ENCODE results near the gene ST6GALNAC3. TPM values are rescaled to one million over a fixed set of nuclear protein-coding genes. Genes with fewer than 3 reads are reported as not detected.

ST6GALNAC3 gene
- total RNA-seq, 1 experiment from 2014 or later: not detected

DNA sequence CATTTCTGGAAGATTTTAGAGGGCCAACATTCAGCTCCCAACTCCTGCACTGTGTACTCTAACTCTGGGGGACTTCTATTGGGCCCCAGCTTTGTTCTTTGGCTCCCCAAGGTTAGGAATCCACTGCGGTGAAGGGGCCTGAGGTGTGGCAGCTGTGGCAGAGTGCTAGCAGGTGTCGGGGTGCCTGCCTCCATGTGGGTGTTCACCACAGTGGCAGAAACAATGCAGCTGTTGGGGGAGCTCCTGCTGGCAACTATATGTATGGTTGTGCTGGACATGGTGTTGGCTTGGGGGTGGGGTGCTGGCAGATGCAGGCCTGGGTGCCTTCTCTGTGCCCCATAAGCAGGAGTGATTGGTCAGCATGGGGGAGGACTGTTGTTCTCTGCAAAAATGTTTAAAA, 95.5 kb downstream of the ST6GALNAC3 start:
- no peak for DNase-seq (ENCODE audit: low spot score)
- in situ Hi-C loops (cut with HindIII; ENCODE audit: low sequenced_read_pairs): no loop called here

DNA sequence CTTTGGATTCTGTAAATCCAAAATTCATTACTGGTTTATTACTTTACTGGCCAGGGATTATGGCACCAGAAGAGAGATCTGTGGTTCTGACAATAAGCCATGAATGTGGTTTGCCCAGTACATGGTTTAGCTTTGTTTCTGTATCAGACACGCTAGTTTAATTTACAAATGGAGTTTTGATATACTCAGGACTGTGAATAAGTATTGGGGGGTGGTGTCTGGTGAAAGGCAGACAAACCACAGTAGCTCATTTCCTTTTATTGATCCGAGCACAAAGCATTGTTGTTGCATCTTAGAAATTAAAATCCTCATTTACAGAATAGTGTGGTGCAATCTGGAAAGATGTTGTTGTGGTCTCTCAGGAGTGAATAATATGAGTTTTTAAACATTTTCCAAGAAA, 96.0 kb downstream of the ST6GALNAC3 start:
- in situ Hi-C loops (cut with HindIII; ENCODE audit: low sequenced_read_pairs): no loop called here
- DNase-seq (ENCODE audit: low spot score): no peak

DNA sequence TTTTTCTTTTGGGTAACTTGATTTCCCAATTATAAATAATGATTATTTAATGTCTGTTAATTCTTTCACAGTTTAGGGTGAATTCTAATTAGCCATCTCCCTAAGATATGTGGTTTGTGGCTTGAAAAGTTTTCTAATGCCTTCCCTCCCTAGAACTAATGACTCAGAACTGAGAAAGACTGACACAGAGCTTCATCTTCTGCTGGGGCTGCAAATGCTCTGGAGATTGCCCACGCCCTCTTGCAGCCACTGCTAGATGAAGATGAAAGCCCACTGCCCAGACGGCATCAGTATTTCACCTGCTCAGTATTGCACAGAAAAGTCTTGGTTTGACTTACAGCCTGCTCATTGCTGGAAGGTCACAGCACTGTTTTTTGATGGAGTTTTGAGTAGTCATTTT, 101.5 kb downstream of the ST6GALNAC3 start:
- in situ Hi-C loops (cut with HindIII; ENCODE audit: low sequenced_read_pairs): no loop called here
- no peak for DNase-seq (ENCODE audit: low spot score)

DNA sequence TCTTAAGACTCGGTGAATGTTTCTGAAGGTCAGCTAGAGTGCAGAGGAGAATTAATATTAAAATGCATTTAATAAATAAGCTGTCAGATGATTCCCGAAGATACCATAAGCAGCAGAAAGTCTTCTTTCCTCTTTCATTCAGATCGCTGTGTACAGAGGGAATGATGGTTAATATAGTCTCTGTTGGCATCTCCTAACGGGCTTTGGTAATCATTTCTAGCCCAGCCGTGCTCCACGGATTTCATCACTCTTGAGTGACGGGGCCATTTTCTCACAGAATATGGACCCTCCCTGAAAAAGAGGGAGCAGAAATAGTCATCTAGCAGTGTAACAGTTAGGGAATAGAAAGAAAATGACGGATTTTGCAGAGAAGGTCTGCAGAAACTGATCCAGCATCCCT, 103.1 kb downstream of the ST6GALNAC3 start:
- in situ Hi-C loops (cut with HindIII; ENCODE audit: low sequenced_read_pairs): no loop called here
- no peak for DNase-seq (ENCODE audit: low spot score)

DNA sequence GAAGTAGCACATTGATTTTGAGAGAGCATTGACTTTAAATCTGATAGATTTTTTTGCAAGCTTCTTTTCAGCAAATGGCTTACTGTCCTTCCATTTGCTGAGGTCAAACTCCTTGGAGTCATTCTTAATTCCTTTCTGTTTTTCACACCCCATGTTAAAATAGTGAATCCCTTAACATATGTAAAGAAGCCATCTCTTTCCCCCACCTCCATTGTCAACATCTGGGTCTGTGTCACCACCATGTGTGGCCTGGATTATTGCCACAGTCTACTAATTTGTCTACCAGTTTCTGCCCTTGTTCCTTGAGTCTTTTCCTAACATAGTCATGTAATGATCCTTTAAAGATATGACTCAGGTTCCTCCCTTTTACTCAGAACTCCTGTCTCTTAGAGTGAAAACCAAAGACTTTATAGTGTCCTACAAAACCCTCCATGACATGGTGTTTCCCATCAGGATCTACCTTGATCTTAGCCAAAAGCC, 104.7 kb downstream of the ST6GALNAC3 start:
- no peak for DNase-seq (ENCODE audit: low spot score)
- in situ Hi-C loops (cut with HindIII; ENCODE audit: low sequenced_read_pairs): no loop called here

DNA sequence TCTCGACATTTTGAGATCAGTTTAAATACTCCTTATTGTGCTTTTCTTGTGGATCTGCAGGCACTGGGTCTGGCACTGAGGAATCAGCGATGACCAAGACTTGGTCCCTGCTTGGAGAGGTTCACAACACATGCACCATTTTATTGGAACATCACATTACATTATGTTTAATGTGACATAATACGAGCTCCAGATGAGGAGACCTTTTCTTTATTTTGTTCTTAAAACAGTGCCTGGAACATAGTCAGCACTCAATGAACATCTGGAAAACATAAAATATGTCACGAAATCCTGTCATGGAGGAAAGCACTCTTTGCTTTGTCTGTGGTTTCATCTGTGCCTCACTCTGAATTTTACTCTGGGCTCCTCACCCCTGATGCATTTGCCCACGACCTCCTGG, 110.7 kb downstream of the ST6GALNAC3 start:
- in situ Hi-C loops (cut with HindIII; ENCODE audit: low sequenced_read_pairs): no loop called here
- no peak for DNase-seq (ENCODE audit: low spot score)

DNA sequence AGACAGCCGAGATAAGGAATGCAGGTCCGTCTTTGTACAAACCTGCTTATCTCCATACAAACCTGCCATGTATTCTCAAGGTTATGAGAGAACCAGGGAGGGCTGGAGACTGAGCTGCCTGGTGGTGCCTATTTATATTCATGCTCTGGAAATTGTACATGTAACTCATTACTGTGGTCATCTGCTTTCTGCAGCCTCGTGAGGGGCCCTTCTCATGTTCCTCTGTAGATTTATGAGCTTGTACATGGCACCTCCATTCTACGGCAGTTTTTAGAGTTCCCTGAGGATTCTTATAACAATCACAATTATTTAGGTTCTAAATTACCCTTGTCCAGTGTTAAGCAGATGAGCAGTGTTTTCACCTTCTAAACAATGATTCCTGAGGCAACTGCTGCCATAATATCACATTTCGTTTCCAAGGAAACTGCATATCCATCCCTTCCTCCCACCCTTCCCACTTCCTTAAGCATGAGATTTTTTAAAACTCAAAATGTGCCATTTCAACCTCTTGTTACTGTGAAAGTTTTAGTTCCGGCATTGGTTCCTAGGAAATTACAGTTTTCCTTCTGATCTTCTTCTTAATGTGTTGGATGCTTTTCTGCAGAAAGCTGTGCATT, 112.1 kb downstream of the ST6GALNAC3 start:
- no peak for DNase-seq (ENCODE audit: low spot score)
- in situ Hi-C loops (cut with HindIII; ENCODE audit: low sequenced_read_pairs): no loop called here

DNA sequence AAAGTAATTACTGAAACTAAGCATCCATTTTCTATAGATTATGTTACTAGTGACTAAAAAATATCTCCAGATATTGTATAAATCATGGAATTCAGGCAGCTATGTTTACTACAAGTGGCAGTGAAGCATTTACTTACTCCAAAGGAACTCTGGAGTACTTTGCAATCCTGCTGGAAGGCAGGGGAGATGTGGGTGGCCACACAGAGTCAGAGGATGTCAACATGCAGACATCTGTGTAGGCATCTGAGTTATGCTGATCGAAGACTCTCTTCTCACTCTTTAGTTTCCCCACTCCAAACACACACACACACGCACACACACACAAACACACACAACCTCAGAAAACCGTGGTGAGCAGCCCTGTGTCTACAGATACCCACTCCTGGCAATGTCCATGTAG, 112.9 kb downstream of the ST6GALNAC3 start:
- DNase-seq (ENCODE audit: low spot score): no peak

DNA sequence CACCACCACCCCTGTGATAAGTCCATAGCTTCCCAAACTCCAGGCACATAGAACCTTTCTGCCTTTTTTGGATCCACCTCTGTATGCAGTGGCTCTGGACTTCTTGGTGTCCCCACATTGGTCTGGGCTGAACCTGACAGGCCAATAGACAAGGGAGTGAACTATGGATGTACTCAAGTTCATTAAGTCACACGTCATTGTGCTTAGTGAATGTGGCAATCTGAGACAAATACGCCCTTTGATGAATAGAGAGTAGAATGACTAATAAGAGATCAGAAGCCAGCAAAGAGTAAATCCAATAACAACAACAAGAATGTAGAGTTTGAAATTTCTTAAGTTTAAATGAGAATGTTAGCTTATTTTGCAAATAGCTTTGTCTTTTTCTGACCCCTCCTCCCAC, 114.8 kb downstream of the ST6GALNAC3 start:
- in situ Hi-C loops (cut with HindIII; ENCODE audit: low sequenced_read_pairs): no loop called here
- DNase-seq (ENCODE audit: low spot score): no peak

More for the DNA sequence above, 112.9 kb downstream of the ST6GALNAC3 start:
- in situ Hi-C loops (cut with HindIII; ENCODE audit: low sequenced_read_pairs): no loop called here

DNA sequence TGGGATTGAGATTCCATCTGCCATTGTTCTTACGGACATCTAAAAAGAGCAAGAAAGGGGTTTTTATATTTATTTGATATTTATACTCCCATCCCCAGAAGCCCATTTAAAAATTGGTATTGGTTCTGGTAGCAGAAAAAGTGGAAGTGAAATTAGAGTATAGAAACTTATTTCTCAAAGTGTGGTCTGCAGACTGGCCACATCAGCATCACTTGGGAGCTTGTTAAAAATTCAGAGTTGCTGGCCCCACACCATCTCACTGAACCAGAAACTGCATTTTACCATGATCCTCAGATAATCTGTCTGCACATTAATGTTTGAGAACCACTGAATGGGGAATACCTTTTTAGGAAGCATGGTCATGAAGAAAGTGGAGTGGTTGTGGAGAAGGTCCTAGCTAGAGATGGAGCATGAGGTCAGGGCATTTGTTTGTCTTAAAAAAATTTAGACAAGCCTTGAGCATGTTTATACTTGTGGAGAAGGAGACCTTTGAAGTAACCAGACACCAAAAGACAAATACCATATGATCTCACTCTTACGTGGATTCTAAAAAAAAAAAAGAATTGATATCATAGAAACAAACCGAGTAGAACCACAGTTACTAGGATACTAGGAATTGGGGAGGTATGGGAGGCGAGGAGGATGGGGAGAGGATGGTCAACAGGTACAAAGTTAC, 116.3 kb downstream of the ST6GALNAC3 start:
- in situ Hi-C loops (cut with HindIII; ENCODE audit: low sequenced_read_pairs): no loop called here
- DNase-seq (ENCODE audit: low spot score): no peak

DNA sequence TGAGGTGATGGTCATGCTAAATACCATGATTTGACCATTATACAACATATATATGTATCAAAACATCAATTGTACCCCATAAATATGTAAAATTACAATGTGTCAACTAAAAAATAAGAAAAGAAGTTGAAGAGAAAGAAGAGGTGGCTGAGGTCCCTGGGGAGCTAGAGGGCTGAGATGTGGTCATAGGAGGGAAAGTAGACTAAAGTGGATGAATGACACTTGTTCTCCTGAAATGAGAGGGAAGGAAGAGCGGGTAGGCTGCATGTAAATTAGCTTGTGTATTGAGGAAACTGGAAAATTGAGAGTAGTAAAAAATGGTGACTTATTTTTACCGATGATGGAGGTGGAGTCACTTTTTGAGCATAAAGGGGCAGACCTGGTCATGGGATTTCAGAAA, 117.0 kb downstream of the ST6GALNAC3 start:
- in situ Hi-C loops (cut with HindIII; ENCODE audit: low sequenced_read_pairs): no loop called here
- DNase-seq (ENCODE audit: low spot score): no peak

DNA sequence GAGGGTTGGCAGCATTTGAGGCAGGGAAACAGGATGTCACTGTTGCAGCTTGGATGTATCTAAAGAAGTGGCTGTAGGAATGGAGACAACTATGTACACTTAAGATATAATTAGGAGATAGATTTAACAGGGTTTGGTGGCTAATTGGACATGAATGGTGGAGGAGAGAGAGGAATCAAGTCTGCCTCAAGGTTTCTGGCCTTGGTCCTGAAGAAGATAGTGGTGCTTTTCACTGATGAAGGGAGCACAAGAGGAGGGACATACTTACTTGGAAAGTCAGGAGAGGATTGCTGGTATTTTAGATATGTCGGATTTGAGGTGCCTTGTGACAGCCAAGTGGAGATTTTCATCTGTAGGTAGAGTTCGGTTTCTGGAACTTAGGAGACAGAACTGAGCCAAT, 123.9 kb downstream of the ST6GALNAC3 start:
- DNase-seq (ENCODE audit: low spot score): no peak
- in situ Hi-C loops (cut with HindIII; ENCODE audit: low sequenced_read_pairs): no loop called here

DNA sequence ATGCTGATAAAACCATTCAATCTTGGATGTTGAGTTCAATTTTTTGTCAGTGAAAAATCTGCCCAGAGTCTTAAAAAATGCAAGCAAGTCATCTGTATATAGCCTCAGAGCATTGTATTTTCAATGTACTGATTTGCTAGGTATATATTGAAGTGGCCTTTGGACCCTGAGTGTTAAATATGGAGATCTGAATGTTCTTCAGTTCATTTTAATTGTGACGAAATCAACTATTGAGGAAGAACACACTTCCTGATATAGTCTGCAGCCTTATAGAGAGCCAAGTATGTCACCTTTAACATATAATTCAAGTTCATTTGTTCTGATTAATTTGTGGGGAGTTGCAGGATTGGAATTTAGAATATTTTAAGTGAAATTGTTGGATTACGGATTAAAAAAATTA, 128.1 kb downstream of the ST6GALNAC3 start:
- no peak for DNase-seq (ENCODE audit: low spot score)
- in situ Hi-C loops (cut with HindIII; ENCODE audit: low sequenced_read_pairs): no loop called here

DNA sequence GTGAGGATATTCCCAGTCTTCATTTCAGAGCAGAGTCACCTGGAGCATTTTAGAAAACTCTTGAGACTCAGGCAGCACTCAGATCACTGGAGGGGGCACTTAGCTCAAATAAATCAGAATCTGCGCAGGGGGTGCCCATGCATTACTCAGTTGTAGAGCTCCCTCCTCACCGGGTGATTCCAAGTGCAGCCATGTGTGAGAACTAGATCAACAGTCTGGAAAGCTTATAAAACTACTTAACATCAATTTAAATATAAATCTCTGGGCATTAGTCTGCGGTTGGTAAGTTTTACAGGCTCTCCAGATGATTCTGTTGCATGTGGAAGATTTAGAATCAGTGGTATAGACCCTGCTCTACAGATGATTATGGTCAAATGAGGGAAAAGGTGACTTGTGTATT, 128.6 kb downstream of the ST6GALNAC3 start:
- in situ Hi-C loops (cut with HindIII; ENCODE audit: low sequenced_read_pairs): no loop called here
- DNase-seq (ENCODE audit: low spot score): no peak

DNA sequence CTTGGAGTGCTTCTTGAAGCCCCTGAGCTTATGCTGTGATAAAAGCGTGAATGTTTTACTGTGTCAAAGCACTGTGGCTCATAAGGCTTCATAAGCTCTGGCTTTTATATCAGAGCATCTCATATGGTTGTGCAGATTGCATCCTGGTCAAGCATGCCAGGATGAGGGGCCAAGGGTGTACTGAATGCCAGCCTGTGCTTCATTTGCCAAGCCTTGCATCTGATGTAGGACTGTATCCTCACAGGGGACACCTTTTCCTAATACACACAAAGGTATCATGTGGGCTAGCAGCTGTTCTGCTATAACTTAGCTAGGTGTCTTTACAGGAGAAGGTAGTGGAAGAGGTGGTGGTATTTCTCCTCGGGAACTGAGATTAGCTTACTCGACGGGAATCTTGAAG, 134.7 kb downstream of the ST6GALNAC3 start:
- peak; percentile 82 for DNase-seq (ENCODE audit: low spot score)
- in situ Hi-C loops (cut with HindIII; ENCODE audit: low sequenced_read_pairs): no loop called here

DNA sequence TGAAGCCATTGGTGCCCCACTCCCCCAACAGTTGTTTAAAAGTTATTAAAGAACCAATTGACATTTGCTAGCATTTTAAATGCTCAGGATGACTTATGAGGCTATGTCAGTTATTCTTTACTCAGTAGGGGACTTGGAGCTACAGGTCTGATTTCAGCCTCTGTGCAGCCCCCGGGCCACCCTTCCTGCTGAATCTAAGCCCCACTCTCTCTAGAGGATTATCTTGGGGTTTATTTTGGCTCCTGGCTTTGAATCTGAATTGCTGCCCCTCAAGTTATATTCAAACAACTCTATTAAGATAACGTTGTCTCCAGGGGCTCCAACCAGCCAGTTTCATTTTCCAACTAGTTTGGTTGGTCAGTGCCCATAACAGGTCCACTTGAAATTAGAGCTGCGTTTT, 135.1 kb downstream of the ST6GALNAC3 start:
- in situ Hi-C loops (cut with HindIII; ENCODE audit: low sequenced_read_pairs): no loop called here
- DNase-seq (ENCODE audit: low spot score): no peak

DNA sequence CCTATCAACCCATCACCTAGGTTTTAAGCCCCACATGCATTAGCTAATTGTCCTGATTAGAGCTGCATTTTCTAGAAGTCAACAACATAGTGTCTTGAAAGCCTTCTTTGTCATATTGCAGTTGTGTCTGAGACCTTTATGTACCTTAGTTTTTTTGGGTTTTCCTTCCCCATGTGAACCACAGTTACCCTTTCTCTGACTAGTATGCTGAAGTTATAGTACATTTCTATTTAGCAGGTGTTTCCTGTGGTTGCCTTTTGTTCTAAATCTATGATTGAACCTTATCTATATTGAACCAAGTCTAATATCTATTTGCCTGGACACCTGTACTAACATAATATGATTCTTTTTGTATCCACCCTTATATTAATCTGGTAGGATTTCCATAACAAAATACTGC, 135.6 kb downstream of the ST6GALNAC3 start:
- no peak for DNase-seq (ENCODE audit: low spot score)
- in situ Hi-C loops (cut with HindIII; ENCODE audit: low sequenced_read_pairs): no loop called here

DNA sequence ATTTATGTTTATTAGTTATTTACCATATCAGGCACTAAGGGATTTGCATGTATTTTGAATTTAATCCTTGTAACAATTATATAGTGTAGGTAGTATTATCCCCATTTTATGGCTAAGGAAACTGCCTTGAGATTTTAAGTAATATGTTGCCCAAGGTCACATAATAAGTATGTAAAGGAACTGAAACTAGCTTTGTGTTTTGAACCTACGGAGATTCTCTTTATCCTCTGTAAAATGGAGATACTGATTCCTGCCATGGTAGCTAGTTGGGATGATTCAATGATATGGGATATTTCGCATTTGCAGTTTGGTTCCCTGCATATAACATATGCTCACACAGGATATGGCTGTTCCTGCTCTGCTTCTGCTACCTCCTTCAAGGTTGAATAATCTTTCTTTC, 144.3 kb downstream of the ST6GALNAC3 start:
- DNase-seq (ENCODE audit: low spot score): no peak
- in situ Hi-C loops (cut with HindIII; ENCODE audit: low sequenced_read_pairs): no loop called here

DNA sequence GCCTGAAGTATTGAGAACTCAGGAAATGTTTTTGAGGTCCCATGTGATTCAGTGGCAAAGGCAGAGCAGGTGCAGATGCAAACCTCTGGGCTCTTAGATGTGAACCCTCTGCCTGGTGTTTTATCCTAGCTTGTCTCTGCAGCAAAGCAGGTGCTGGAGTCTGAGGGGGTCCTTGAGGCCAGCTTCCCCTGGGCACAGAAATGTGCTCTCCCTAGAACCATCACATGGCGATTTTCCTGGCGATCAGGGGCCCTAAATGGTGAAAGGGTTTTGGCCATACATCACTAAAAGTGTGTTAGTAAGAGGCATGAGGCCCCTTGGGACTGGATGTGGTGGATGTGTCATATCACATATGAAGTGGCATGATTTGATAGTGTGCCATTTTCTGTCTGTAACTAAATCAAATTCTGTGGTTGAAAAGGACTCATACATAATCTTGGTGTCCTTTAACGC, 144.8 kb downstream of the ST6GALNAC3 start:
- DNase-seq (ENCODE audit: low spot score): no peak
- in situ Hi-C loops (cut with HindIII; ENCODE audit: low sequenced_read_pairs): no loop called here

DNA sequence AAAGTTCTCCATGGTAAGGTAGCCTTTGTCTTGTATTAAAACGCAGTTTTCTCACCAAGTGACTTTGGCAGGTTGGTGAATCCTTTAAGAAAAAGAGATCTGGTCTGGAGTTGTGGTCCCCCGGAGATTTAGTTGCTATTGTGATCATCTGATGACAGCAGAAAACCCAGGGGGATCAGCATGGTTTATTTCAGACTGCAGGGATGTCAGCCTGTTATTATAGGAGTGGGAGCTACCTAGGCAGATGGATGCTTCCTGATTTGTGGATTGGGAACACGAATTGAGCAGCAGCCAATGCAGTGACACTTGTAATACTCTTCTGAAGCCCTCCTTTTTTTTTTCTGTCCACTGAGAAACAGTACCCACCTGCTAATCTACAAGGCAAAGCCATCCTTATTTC, 150.2 kb downstream of the ST6GALNAC3 start:
- no peak for DNase-seq (ENCODE audit: low spot score)
- in situ Hi-C loops (cut with HindIII; ENCODE audit: low sequenced_read_pairs): no loop called here

DNA sequence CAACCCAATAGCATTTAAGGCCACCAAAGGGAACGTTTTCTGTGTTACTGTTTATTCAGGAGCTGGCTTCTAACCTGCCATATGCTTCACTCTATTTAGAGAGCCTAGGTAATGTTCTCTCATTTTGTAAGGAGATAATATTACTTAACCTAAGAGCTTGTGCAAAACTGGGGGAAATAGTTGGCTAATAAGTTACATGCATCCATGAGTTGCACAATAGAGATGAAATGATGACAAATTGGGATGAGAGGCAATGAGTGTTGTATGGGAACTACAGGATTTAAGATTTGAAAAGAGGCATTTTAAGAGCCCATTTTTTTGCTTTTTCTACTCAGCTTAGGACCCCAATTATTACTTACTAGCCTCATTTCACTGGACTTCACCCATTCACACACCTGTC, 151.0 kb downstream of the ST6GALNAC3 start:
- no peak for DNase-seq (ENCODE audit: low spot score)
- in situ Hi-C loops (cut with HindIII; ENCODE audit: low sequenced_read_pairs): no loop called here

Data from G401 (cell line).